CD4-positive, alpha-beta memory T cell (primary cell): Measurements from ENCODE around the gene FKBP7. TPM values are rescaled to one million over a fixed set of nuclear protein-coding genes. Genes with fewer than 3 reads are reported as not detected.
"Not testable (repeated sequence)": the region's sequence is repeated elsewhere in the genome, so short reads cannot be mapped to it uniquely, and the experiment has no call there.

Source experiments
- CTCF ChIA-PET: fragments of 350-600 bp; sonication (Branson Sonifier 250); formaldehyde crosslinking; loops from one replicate; lab custom pipeline; 2021; ENCODE audit warnings: inconsistent platforms; ENCODE audit not compliant: partially characterized antibody; lab: Charles Lee
- POLR2A ChIA-PET: fragments of 350-600 bp; sonication (Branson Sonifier 250); formaldehyde crosslinking; loops from one replicate; lab custom pipeline; 2021; ENCODE audit not compliant: partially characterized antibody; lab: Charles Lee
- DNase-seq, 5 donors: peaks; one replicate each; pipeline versions ENCODE4 v3.0.0 to v3.0.0-alpha.2; 2020 to 2022; ENCODE audit warnings: mixed read lengths in 1 of 5
- H3K27ac ChIP-seq: one replicate; pipeline ENCODE4 v1.7.0; 2013; ENCODE audit warnings: low read depth, low read length
- H3K27me3 ChIP-seq: 2 replicates; pipeline ENCODE4 v1.7.0; 2013; ENCODE audit warnings: mild to moderate bottlenecking, low read length, moderate library complexity; ENCODE audit not compliant: insufficient read depth
- H3K36me3 ChIP-seq: 2 replicates; pipeline ENCODE4 v1.7.0; 2013; ENCODE audit warnings: mild to moderate bottlenecking, low read length, moderate library complexity; ENCODE audit not compliant: insufficient read depth
- H3K4me1 ChIP-seq: 2 replicates; pipeline ENCODE4 v1.7.0; 2013; ENCODE audit warnings: mild to moderate bottlenecking, low read length, moderate library complexity; ENCODE audit not compliant: insufficient read depth
- H3K4me3 ChIP-seq, 2 donors: one replicate each; pipeline ENCODE4 v1.7.0; 2013; ENCODE audit warnings: low read length in 2 of 2, mild to moderate bottlenecking in 1 of 2
- H3K9me3 ChIP-seq, 2 donors: one replicate each; pipeline ENCODE4 v1.7.0; 2013; ENCODE audit warnings: low read length in 2 of 2, control low read depth in 1 of 2; ENCODE audit not compliant: control insufficient read depth in 1 of 2
- H3K27ac Mint-ChIP-seq, 7 donors: one replicate each; pipeline ENCODE4 v1.8.0; 2020 to 2021; ENCODE audit warnings: mixed read lengths in 7 of 7, mild to moderate bottlenecking in 6 of 7, inconsistent platforms in 3 of 7, moderate library complexity in 3 of 7
- H3K27me3 Mint-ChIP-seq, 2 donors: one replicate each; pipeline ENCODE4 v1.8.0; 2020 to 2021; ENCODE audit warnings: mixed read lengths in 2 of 2
- H3K36me3 Mint-ChIP-seq, 2 donors: one replicate each; pipeline ENCODE4 v1.8.0; 2020 to 2021; ENCODE audit warnings: mixed read lengths in 2 of 2, inconsistent platforms in 1 of 2, mild to moderate bottlenecking in 1 of 2
- H3K4me1 Mint-ChIP-seq, 4 donors: one replicate each; pipeline ENCODE4 v1.8.0; 2020 to 2021; ENCODE audit warnings: mixed read lengths in 4 of 4, mild to moderate bottlenecking in 1 of 4
- H3K4me3 Mint-ChIP-seq, 8 donors: one replicate each; pipeline ENCODE4 v1.8.0; 2020 to 2021; ENCODE audit warnings: mixed read lengths in 8 of 8, mild to moderate bottlenecking in 7 of 8, moderate library complexity in 6 of 8, inconsistent platforms in 3 of 8
- H3K9me3 Mint-ChIP-seq, 8 donors: one replicate each; pipeline ENCODE4 v1.8.0; 2020 to 2021; ENCODE audit warnings: mixed read lengths in 8 of 8, mild to moderate bottlenecking in 5 of 8, inconsistent platforms in 3 of 8, moderate library complexity in 1 of 8
- intact Hi-C: fragments of 100-400 bp; cut with micrococcal nuclease; formaldehyde crosslinking; loops from one replicate; pipeline ENCODE4 v1.15.1; 2023
- polyA plus RNA-seq, 2 donors: library from polyadenylated mRNA; unstranded; fragments of 300-500 nt; fragmentation: Illumina TruSeq; gene quantifications; one replicate each; pipeline ENCODE4 v1.2.3, GENCODE V29; 2021
- total RNA-seq, 2 experiments: library from RNA; stranded (reverse); gene quantifications; one replicate each; pipeline ENCODE4 v1.2.3, GENCODE V29; 2021

Gene FKBP7, protein sequence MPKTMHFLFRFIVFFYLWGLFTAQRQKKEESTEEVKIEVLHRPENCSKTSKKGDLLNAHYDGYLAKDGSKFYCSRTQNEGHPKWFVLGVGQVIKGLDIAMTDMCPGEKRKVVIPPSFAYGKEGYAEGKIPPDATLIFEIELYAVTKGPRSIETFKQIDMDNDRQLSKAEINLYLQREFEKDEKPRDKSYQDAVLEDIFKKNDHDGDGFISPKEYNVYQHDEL
- under 1 TPM; 0.79 to 0.80 TPM for total RNA-seq
- polyA plus RNA-seq: 1 to 10 TPM; 2.1 to 2.2 TPM

- peaks cover 41% of the 10 kb centered on the region for H3K4me1 ChIP-seq
- peak within 1 kb of the TSS; percentile 96 to 100 for H3K4me3 ChIP-seq
- DNase-seq: peak; percentile 80 to 88 (median 83)
- intact Hi-C loops: loop anchor here (1.0 to 2.0 kb wide), 4 partner anchors 18 to 64 kb away; partner anchors contain the start of genes PJVK and PRKRA
- no peaks in the 10 kb centered on the region for H3K27me3 Mint-ChIP-seq
- H3K36me3 ChIP-seq: no peaks in the 10 kb centered on the region
- H3K4me1 Mint-ChIP-seq: peaks cover 33 to 50% (median 39%) of the 10 kb centered on the region in 4 donors
- no peaks in the 10 kb centered on the region for H3K9me3 ChIP-seq
- peak within 1 kb of the TSS; percentile 81 for H3K27ac ChIP-seq
- H3K9me3 Mint-ChIP-seq: no peaks in the 10 kb centered on the region
- H3K27me3 ChIP-seq: no peaks in the 10 kb centered on the region
- POLR2A ChIA-PET: interaction anchor here (4.5 kb wide), 1 partner anchor 28 kb away, joined by 49 read pairs; the partner anchor contains the start of genes PJVK and PRKRA
- peaks cover 0 to 8% of the 10 kb centered on the region in 2 donors for H3K36me3 Mint-ChIP-seq
- CTCF ChIA-PET: interaction anchor here (1.5 to 1.8 kb wide), 3 partner anchors 14 to 65 kb away, joined by 5 to 8 read pairs (median 5); no protein-coding TSS in a partner anchor
- peak within 1 kb of the TSS; percentile 96 to 100 (median 99) for H3K27ac Mint-ChIP-seq
- peak within 1 kb of the TSS; percentile 96 to 100 (median 99) for H3K4me3 Mint-ChIP-seq
These were observed at the start of gene FKBP7 for GRCh38 chr2:178478439-178479274. FKBP7 (minus strand) TSS chr2:178478600; CDS start chr2:178478499, 101 bp downstream.

- peaks cover 22% of the 10 kb centered on the region for H3K4me1 ChIP-seq
- intact Hi-C loops: loop anchor here (10.0 kb wide), 1 partner anchor 973 kb away; a partner anchor contains a TSS
- CTCF ChIA-PET: no interaction called here
- peaks cover 23 to 48% of the 10 kb centered on the region in 2 donors for H3K36me3 Mint-ChIP-seq
- peaks cover 0 to 2% (median 0%) of the 10 kb centered on the region in 8 donors for H3K9me3 Mint-ChIP-seq
- H3K36me3 ChIP-seq: peaks cover 12% of the 10 kb centered on the region
- no peak overlapping the region for H3K4me3 Mint-ChIP-seq
- H3K27ac Mint-ChIP-seq: no peak overlapping the region
- no peaks in the 10 kb centered on the region for H3K9me3 ChIP-seq
- H3K4me3 ChIP-seq: no peak overlapping the region
- DNase-seq: no peak
- no peak overlapping the region for H3K27ac ChIP-seq
- peaks cover 29 to 65% (median 38%) of the 10 kb centered on the region in 4 donors for H3K4me1 Mint-ChIP-seq
- no peaks in the 10 kb centered on the region for H3K27me3 ChIP-seq
- POLR2A ChIA-PET: interaction anchor here (0.6 kb wide), 1 partner anchor 77 kb away, joined by 3 read pairs; the partner anchor contains the start of genes PJVK and PRKRA
- H3K27me3 Mint-ChIP-seq: no peaks in the 10 kb centered on the region
These were observed 49.2 kb upstream of the FKBP7 start for GRCh38 chr2:178527592-178527991.

- Mint-ChIP-seq H3K27ac (no peak overlapping the region), H3K9me3 (peaks cover 0 to 2% (median 0%) of the 10 kb centered on the region in 8 donors), H3K4me3 (no peak overlapping the region), H3K4me1 (peaks cover 29 to 68% (median 44%) of the 10 kb centered on the region in 4 donors), H3K27me3 (no peaks in the 10 kb centered on the region), H3K36me3 (peaks cover 10 to 35% of the 10 kb centered on the region in 2 donors)
- H3K9me3 ChIP-seq: no peaks in the 10 kb centered on the region
- H3K4me1 ChIP-seq: peaks cover 24% of the 10 kb centered on the region
- ChIA-PET POLR2A (no interaction called here), CTCF (no interaction called here)
- H3K27me3 ChIP-seq: no peaks in the 10 kb centered on the region
- intact Hi-C loops: loop anchor here (10.0 kb wide), 1 partner anchor 971 kb away; a partner anchor contains a TSS
- H3K27ac ChIP-seq: no peak overlapping the region
- no peak for DNase-seq
- H3K36me3 ChIP-seq: no peaks in the 10 kb centered on the region
- H3K4me3 ChIP-seq: no peak overlapping the region
These were observed 47.9 kb upstream of the FKBP7 start for GRCh38 chr2:178526256-178526655.

GRCh38 chr2:178525460-178525859 lies 47.1 kb upstream of the FKBP7 start:
- DNase-seq, H3K36me3 ChIP-seq, H3K9me3 ChIP-seq, CTCF ChIA-PET, H3K27me3 ChIP-seq, H3K4me3 ChIP-seq, POLR2A ChIA-PET, H3K27ac ChIP-seq, H3K9me3 Mint-ChIP-seq, H3K27me3 Mint-ChIP-seq: not testable (repeated sequence)
- peaks cover 24% of the 10 kb centered on the region for H3K4me1 ChIP-seq
- H3K36me3 Mint-ChIP-seq: peaks cover 3 to 27% of the 10 kb centered on the region in 2 donors
- peaks cover 27 to 65% (median 41%) of the 10 kb centered on the region in 4 donors for H3K4me1 Mint-ChIP-seq
- intact Hi-C loops: loop anchor here (10.0 kb wide), 1 partner anchor 971 kb away; a partner anchor contains a TSS
- peak overlapping the region in 5 of 8 donors; percentile 1 to 55 (median 35) for H3K4me3 Mint-ChIP-seq
- peak overlapping the region in 1 of 7 donors; percentile 2 for H3K27ac Mint-ChIP-seq

DNA sequence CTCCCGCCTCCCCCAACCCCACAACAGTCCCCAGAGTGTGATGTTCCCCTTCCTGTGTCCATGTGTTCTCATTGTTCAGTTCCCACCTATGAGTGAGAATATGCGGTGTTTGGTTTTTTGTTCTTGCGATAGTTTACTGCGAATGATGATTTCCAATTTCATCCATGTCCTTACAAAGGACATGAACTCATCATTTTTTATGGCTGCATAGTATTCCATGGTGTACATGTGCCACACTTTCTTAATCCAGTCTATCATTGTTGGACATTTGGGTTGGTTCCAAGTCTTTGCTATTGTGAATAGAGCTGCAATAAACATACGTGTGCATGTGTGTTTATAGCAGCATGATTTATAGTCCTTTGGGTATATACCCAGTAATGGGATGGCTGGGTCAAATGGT lies 46.6 kb upstream of the FKBP7 start:
- H3K9me3 Mint-ChIP-seq, H3K9me3 ChIP-seq, H3K27me3 ChIP-seq, H3K27ac Mint-ChIP-seq, H3K27ac ChIP-seq, POLR2A ChIA-PET, H3K27me3 Mint-ChIP-seq, H3K36me3 ChIP-seq, H3K4me3 ChIP-seq, H3K4me3 Mint-ChIP-seq, DNase-seq, CTCF ChIA-PET: not testable (repeated sequence)
- H3K36me3 Mint-ChIP-seq: peaks cover 3 to 24% of the 10 kb centered on the region in 2 donors
- peaks cover 24% of the 10 kb centered on the region for H3K4me1 ChIP-seq
- peaks cover 25 to 62% (median 39%) of the 10 kb centered on the region in 4 donors for H3K4me1 Mint-ChIP-seq
- intact Hi-C loops: loop anchor here (10.0 kb wide), 1 partner anchor 970 kb away; a partner anchor contains a TSS

DNA sequence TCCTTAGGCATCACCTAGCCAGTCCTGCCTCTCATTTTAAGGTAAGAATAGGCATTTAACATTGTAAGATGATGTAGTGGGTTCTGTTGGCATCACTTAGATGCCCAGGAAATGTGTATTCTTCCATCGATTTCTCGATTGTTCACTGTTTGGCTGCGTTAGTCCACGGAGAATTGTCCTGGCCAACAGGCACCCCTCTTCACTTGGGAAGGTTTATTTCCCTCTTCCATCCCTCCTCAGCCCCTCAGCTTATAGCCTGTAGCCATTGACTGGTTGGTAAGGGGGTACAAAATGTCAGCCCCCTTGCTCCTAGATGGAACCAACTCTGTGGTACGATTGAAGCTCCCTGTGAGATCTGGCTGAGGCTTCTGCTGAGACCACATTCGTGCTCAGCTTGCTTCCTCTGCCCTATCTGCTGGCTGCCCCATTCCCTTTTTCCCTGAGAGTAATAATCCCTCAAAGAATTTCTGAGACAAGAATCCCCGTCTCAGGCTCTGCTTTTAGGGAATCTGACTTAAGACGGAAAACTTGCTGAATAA lies 45.3 kb upstream of the FKBP7 start:
- Mint-ChIP-seq H3K27ac (peak overlapping the region; percentile 79 to 94 (median 93)), H3K4me3 (peak overlapping the region; percentile 91 to 96 (median 93)), H3K36me3 (peaks cover 3 to 23% of the 10 kb centered on the region in 2 donors), H3K27me3 (no peaks in the 10 kb centered on the region), H3K9me3 (peaks cover 0 to 2% (median 0%) of the 10 kb centered on the region in 8 donors), H3K4me1 (peaks cover 25 to 62% (median 38%) of the 10 kb centered on the region in 4 donors)
- Histone ChIP-seq H3K4me1 (peaks cover 24% of the 10 kb centered on the region), H3K27ac (peak overlapping the region; percentile 70), H3K27me3 (no peaks in the 10 kb centered on the region), H3K4me3 (peak overlapping the region; percentile 63 to 90), H3K36me3 (no peaks in the 10 kb centered on the region), H3K9me3 (no peaks in the 10 kb centered on the region)
- POLR2A ChIA-PET: interaction anchor here (1.0 to 2.1 kb wide), 4 partner anchors 14 to 109 kb away, joined by 3 to 6 read pairs (median 4); partner anchors contain the start of genes PJVK and PRKRA
- CTCF ChIA-PET: interaction anchor here (1.1 to 3.2 kb wide), 6 partner anchors 15 to 73 kb away, joined by 3 to 11 read pairs (median 4); partner anchors contain the start of genes PJVK, PLEKHA3 and PRKRA
- DNase-seq: no peak
- intact Hi-C loops: loop anchor here (1.0 to 10.0 kb wide), 5 partner anchors 45 to 969 kb away; partner anchors contain the start of genes FKBP7, PJVK and PRKRA
